GM19455 (cell line): ENCODE data around the gene NOTCH2.
"Not testable (repeated sequence)": the region's sequence is repeated elsewhere in the genome, so short reads cannot be mapped to it uniquely, and the experiment has no call there.

Source experiments
- ATAC-seq: cut with Tn5 transposase; IDR thresholded peaks from one replicate; pipeline ENCODE4 v1.9.1; 2021; ENCODE audit not compliant: unreplicated experiment

The NOTCH2 gene

DNA sequence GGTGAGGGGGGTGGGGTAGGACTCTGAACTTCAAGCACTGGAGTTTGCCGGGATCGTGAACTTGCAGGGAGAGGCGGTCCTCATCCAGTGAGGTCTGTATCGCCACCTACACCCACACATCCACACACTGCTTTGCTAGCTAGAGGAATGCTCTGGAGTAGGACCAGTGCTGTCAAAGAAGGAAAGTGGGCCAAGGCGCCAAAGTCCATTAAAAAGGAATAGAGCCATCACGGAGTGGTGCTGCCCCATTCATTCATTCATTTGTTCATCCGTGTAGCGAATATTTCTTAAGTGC, 405 bp upstream of the NOTCH2 start:
- ATAC-seq, result not testable (repeated sequence)

DNA sequence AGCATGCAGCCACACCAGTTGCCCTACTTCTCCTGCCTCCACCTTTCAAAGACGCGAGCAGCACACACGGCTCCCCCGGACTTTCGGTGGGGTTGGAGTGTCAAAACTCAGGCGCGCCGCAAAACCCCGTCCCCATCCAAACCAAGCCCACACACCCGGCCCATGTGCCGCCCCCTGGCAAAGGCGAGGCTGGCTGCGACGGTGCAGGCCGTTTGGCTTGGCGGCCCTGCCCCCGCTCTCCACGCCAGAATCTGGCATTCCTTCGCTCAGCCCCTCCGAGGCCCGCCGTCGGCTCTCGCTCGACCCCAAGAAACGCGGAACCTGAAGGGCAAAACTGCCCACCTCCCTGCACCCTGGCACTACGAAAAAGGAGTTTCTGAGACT, 787 bp downstream of the NOTCH2 start:
- ATAC-seq, result not testable (repeated sequence)

DNA sequence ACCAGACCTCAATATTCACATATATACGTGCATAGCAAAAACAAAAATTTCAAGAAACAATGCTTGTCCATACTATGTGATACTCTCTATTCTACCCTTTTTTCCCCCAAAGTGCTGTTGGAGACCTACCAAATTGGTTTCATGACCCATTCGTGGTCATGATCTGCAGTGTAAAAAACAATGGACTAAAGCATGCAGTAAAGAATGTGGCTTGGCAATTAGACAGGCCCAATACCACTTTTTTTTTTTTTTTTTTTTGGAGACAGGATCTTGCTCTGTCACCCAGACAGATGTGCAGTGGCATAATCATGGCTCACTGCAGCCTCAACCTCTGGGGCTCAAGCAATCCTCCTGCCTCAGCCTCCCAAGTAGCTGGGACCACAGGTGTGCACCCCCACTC, 21.3 kb downstream of the NOTCH2 start:
- ATAC-seq, result not testable (repeated sequence)

DNA sequence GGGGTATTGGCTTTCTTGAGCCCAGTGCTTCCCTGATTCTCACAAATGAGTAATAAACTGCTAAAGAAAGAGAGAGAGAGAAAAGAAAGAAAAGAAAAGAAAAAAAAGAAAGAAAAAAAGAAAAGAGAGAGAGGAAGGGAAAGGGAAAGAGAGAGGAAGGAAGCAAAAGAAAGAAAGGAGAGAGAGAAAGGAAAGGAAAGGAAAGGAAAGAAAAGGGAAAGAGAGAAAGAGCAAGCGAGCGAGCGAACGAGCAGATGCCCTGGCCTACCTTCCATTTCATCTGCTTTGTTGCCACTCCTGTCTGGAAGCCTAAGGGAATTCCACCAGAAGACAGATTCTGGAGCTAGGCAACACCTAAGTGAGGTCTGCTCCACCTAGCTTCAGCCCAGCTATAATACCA, 27.7 kb downstream of the NOTCH2 start:
- ATAC-seq, result not testable (repeated sequence)

DNA sequence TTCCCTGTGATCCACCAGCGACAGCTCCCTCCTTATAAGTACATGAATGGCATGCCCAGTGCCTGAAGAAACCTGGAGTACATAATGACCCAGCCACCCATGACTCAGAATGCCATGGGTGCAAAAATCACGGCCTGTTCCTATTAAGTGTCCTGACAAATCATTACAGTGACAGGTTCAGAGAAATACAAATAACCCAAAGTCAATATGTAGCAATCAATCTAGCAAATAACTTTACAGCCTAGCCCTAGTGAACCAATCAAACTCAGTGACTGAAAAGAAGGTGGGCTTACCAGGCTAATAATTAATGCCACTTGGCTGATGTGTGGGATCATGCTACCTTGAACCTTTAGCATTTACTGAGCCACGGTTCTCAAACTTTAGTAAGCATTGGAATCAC, 37.2 kb downstream of the NOTCH2 start:
- not testable (repeated sequence) for ATAC-seq

DNA sequence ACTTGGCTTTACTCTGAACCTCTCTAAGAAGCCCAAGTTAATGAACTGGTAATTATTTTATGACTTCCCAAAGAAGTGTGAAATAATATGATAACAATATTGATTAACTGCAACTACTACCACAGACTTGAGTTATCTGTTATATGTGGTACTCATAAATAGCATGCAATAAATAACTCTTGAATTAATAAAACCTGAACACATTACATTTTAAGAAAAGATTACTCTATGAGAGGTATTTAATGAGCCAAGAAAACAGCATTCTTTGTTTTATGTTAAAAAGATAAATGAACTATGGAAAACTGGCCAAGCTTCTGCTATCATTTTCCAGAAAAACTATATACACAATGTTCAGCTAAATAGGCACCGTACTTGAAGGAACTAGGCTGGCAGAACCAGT, 45.7 kb downstream of the NOTCH2 start:
- not testable (repeated sequence) for ATAC-seq

DNA sequence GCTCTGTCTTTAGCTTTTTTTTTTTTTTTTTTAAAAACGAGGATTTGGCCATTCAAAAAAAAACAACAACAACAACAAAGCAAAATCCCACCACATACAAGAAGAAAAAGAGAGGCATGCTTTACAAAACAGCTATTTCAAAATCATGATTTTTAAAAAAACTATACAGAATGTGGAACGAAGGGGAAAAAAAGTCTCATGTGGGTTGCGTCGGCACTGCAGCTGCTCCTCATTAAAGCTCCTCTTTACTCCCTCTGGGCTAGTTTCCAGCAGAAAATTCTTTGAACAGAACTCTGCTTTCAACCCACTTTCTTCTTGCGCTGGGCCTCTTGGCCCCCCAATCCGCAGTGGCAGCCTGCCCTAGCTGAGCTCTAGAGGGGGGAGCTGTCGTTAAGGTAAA, 54.5 kb downstream of the NOTCH2 start:
- not testable (repeated sequence) for ATAC-seq

DNA sequence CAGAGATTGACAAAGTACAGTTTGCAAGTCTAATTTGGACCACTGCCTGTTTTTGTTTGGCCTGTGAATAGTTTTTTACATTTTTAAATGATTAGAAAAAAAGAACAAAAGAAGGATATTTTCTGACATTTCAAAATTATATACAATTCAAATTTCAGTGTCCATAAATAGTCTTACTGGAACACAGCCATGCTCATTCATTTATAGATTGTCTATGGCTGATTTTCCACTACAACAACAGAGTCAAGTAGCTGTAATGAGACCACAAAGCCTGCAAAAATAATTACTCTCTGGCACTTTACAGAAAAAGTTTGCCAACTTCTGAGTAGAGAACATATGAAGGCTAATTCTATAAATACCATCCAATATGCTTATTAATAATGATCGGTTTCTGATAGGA, 61.1 kb downstream of the NOTCH2 start:
- not testable (repeated sequence) for ATAC-seq

DNA sequence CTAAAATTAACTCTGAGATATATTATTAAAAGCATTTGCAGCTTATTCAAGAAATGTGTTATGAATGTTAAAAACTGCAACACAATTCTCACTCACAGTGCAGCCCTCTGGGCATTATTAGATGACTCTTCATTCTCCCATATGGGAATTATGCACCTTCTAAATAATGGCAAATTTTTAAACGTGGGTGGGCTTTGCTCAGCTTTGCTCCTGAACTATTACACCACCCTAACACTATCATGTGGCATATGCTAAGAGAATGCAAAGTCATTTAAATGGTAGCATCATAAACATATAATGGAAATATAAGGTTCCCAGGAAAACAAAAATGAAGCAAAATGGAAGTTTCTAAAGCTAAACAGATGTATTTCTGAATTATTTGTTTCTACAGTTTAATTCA, 61.6 kb downstream of the NOTCH2 start:
- not testable (repeated sequence) for ATAC-seq

DNA sequence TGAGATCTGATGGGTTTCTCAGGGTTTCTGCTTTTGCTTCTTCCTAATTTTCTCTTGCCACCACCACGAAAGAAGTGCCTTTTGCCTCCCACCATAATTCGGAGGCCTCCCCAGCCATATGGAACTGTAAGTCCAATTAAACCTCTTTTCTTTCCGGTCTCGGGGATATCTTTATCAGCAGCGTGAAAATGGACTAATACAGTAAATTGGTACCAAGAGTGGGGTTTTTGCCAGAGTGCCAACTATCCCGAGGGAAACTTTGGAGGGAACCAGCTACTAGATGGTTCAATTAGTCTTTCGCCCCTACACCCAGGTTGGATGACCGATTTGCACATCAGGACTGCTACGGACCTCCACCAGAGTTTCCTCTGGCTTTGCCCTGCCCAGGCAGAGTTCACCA, 68.4 kb downstream of the NOTCH2 start:
- not testable (repeated sequence) for ATAC-seq

DNA sequence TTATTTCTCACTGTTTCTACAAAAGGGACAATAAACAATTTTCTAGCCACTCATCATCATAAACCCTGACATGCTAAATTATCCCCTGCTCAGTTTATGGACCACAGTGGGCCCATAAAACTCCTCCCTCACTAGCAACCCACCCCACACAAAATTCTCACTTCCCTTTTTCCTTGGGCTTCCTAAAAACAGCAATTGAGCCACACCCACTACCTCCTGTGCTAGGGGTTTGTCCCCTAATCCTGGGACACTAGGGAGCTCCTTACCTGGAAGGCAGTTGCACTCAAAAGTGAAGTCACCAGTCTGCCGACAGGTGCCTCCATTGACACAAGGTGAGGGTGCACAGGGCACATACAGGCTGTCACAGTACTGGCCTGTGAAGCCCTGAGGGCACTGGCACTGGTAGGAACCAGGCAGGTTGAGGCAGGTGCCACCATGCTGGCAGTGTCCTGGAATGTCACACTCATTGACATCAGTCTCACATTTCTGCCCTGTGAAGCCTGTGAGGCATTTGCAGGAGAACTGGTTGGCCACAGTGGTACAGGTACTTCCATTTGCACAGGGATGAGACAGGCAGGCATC, 72.6 kb downstream of the NOTCH2 start:
- ATAC-seq, result not testable (repeated sequence)

DNA sequence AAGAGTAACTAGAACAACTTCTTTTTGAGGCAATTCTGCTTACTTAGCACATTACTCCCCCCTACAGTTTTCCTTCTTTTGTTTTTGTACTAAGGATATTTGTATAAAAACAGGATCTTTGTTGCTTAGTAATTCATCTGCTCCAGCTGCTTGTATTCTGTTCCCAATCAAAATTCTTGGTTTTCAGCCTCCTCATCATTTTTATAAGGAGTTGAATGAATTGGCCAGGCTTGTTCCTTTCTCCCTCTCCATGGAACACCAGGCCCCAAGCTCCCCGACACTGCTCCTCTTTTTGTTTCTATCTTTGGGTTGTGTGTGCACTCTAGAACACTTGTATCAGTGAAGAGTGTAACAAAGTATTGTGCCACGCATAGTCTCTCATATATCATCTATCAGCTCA, 73.5 kb downstream of the NOTCH2 start:
- not testable (repeated sequence) for ATAC-seq

DNA sequence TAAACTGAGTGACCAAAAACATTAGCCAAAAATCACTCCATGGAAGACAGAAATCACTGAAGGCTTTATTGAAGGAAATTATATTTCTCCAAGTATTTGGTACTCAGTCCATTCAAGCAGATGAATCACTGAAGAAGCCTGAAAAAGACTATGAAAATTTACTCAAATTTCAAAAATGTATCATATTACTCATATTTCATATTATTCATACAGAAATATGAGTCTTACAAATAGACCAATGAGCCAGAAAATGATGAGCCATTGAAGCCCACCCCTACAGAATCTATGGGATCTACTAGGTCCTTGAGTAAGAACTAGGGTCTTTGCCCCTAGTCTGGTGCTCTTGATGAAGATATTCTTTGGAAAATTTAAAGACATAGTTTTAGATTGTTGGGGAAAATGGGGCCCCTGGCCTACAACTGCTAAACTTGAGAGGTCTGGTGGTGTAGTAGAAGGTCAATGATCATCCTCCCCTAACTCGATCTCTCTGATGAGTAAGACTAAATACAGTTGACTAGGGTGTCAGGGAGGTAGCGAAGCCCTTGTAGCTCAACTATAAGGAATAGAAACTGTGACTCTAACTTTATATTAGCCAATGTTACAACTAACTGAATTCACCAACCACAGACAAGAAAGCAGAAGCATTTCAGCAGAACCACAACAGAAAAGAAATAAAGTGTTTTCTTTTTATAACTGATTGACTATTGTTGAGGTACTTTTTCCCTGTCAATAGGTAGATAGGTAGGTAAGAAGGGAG, 81.0 kb downstream of the NOTCH2 start:
- no peak for ATAC-seq

DNA sequence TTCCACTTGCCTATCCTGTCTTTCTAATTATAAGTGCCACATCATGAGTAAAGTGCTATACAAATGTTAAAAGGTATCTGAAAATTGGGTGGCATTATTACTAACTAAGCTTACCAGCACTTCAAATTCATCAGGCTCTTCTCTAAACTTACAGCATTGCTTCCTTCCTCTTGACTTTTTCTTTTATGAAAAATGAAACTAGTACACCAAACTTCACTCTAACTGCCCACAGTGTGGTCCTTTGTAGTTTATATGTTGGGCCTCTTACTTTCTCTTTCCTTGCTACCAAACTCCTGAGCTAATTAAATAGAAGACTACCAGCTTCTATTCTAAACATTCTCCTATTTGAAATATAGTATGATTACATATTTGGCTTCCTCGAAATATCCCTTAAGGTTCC, 81.8 kb downstream of the NOTCH2 start:
- peak; percentile 63 for ATAC-seq

DNA sequence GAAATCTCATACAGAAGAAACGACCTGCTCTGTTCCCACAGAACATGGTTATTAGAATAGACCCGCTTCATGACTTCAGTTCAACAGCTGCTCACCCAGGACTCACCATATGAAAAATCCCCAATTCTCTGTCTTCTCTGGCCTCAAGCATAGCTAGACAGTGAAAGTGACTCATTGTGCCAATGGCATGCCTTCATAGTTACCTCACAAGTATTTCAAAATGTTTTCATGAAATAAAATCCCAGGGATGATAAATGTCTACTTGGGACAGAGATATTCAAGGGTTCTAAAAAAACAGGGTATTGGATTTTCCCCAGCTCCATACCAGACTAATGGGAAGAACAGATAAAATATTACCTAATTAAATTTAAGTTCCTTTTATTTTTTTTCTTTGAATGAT, 82.3 kb downstream of the NOTCH2 start:
- no peak for ATAC-seq

DNA sequence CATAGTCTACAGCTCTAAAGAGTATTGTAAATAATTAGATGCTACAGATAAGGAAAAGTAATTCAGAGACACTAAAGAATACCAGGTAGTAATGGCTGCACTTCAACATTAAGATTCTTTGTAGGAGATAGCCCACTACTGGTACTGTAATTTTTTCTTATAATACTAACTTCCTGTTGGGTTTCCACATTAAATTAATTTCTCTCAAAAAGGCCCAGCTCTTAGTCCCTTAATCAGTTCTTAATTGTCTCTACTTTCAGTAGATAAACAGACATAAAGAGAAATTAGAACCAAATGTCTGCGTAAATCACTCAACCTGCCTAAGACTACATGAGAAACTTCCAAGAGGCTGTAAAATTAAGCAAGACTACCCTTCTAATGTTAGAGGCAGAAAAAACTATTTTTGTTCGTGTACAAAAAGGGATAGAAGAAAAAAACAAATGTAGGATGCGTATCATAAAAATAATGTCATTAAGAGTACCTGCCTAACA, 83.4 kb downstream of the NOTCH2 start:
- no peak for ATAC-seq

DNA sequence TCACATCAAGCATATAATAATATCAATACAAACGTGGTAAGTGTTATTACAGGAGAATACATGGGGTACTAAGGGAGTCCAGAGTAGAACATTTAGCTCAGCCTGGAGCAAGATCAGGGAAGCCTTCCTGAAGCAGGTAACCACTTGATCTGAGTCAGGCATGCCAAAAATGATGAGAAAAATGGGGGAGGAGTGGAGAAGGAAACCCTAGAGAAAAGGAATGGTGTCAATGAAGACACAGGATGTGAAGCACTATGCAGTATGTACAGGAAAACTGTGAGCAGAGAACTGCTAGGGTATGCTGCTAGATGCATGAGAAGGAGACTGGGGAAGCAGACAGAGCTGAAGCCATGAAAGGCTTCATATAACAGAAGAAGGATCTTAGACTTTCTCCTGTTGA, 84.7 kb downstream of the NOTCH2 start:
- ATAC-seq, result no peak

DNA sequence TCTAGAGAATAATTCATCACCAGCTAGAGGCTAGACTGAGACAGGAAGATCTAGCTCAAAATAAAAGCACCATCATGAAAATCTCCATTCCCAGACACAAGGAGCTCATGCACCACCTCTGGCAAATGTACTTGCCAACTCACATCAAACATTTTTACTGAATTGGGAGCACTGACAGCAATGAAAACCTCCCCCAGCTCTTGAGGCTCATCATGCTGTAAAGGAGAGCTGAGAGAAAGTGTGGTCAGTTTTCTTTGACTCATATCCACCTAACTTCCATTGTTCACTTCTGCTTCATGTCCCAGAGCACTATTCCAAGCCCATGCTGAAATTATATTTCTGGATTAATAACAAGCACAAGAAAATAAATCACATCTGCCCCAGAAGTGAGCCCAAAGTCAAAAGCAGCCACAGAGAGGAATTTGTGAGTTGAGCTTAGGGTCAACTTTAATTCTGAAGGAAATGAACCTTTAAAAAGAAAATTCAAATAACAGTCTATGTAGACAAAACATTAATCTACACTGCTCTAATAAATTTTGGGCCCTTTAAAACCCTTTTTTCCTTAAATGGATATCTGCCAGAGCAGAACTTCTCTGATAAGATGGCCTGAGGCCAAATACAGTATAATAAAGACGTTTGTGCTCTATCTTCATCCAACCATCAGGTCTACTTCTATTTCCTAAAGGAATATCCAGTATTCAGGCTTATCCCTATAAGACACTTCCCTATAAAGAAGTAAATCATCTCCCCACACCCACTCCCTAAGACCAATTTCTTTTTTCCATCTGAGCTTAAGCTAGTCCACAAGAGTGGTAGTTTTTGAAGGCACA, 87.3 kb downstream of the NOTCH2 start:
- ATAC-seq, result no peak

DNA sequence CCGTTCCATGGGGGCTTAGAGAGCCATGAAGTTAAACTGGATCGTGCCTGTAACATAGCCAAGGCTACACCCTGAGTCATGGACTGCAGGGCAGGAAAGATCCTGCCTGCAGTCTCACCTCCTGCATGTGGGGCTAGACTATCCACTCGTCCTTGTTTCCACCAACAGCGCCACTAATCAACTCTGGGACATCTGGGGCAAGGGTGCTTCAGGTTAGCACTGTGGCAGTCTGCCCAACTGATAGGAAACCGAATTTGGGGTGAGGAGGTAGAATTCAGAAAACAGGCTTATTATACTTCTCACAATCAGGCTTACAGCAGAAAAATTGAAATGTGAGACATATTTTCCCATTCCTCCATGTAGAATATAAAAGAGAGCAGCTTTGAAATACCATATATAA, 88.0 kb downstream of the NOTCH2 start:
- no peak for ATAC-seq

DNA sequence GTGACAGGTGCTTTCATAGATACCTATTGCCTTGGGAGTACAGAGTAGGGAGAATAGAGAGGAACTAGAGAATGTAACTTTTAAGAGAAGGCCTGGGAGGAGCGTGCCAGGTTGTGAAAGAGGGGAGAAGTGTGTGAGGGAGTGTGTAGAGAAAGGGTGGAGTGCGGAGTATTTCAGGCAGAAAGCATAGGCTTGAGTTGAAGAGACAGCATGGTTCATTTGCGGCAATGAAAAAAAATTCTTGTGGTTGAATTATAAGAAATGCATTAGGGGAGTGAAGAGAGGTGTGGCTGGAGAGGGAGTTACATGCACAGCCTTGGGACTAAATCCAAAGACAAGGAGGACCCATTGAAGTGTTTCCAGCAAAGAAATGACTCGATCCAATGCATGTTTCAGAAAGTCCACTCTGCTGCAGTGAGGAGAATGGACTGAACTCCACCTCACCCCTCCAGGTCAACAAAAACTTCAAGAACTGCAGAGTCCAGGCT, 91.4 kb downstream of the NOTCH2 start:
- ATAC-seq, result no peak

DNA sequence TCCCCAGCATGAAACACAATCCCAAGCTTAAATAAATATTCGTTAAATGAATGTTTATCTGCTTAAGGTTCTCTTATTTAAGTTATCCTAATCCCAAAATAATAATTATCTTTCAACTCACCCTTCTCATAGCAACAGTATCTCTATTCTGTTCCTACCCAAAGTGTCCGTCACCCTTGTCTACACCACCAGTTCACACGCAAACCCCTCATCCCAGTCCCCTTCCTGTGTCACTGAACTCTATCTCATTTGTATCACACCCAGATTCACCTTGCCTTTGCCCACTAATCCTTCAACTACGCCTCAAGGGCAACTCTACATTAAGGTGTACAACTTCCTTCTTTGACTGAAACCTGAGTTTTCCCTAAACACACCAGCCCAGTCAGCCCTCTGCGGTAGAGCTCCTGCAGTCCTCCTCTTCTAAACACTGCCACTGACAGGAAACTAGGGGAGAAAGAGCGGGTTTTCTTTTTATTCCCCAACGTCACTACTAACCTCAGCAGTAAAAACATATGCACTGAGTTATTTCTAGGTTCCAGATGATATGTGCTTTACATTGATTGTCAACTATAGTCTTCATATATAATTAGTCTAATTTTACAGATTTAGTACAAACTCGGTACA, 92.2 kb downstream of the NOTCH2 start:
- ATAC-seq, result not testable (repeated sequence)
